Stimulated activated CD4-positive, alpha-beta T cell treated with anti-CD3 and anti-CD28 coated beads, TNF-alpha, amount 100 ng/mL, for 48 hours (primary cell): ENCODE results near the gene ARTN.

ENCODE experiments used
- DNase-seq, 3 donors: peaks; one replicate each; pipeline ENCODE4 v3.0.0-alpha.2; 2020; ENCODE audit warnings: low read depth in 3 of 3

Gene ARTN

GRCh38 chr1:43933386-43934100 lies at the start of gene ARTN:
Gene ARTN, plus strand, starts transcription at chr1:43933801. Its CDS starts 1,856 bp downstream, at chr1:43935657.
- DNase-seq = no peak

- DNase-seq = no peak
Measured at GRCh38 chr1:43885279-43885801, 48.3 kb upstream of the ARTN start.

- no peak for DNase-seq
Measured at GRCh38 chr1:43887748-43888147, 45.9 kb upstream of the ARTN start.

- no peak for DNase-seq
Measured at GRCh38 chr1:43890815-43891214, 42.8 kb upstream of the ARTN start.

- DNase-seq = no peak
Measured at GRCh38 chr1:43893006-43893405, 40.6 kb upstream of the ARTN start.

GRCh38 chr1:43898981-43899380 lies 34.6 kb upstream of the ARTN start:
- DNase-seq = no peak

GRCh38 chr1:43900386-43900785 lies 33.2 kb upstream of the ARTN start:
- DNase-seq = no peak

GRCh38 chr1:43901196-43901961 lies 32.2 kb upstream of the ARTN start:
- no peak for DNase-seq

GRCh38 chr1:43902058-43902831 lies 31.4 kb upstream of the ARTN start:
- no peak for DNase-seq

GRCh38 chr1:43904660-43905551 lies 28.7 kb upstream of the ARTN start:
- no peak for DNase-seq

- DNase-seq = no peak
Measured at GRCh38 chr1:43908226-43908625, 25.4 kb upstream of the ARTN start.

GRCh38 chr1:43908858-43909257 lies 24.7 kb upstream of the ARTN start:
- DNase-seq = no peak

GRCh38 chr1:43910343-43910742 lies 23.3 kb upstream of the ARTN start:
- no peak for DNase-seq

GRCh38 chr1:43912607-43913006 lies 21.0 kb upstream of the ARTN start:
- no peak for DNase-seq

- DNase-seq = no peak
Measured at GRCh38 chr1:43913051-43913501, 20.5 kb upstream of the ARTN start.

- no peak for DNase-seq
Measured at GRCh38 chr1:43913666-43914360, 19.8 kb upstream of the ARTN start.

- DNase-seq = no peak
Measured at GRCh38 chr1:43914576-43915525, 18.8 kb upstream of the ARTN start.

GRCh38 chr1:43919906-43920305 lies 13.7 kb upstream of the ARTN start:
- DNase-seq = no peak

GRCh38 chr1:43921022-43921421 lies 12.6 kb upstream of the ARTN start:
- DNase-seq = no peak
